Immature natural killer cell (primary cell): ENCODE measurements around the gene IL31RA. TPM values are rescaled to one million over a fixed set of nuclear protein-coding genes. Genes with fewer than 3 reads are reported as not detected.

Source experiments
- DNase-seq, 3 donors: peaks; one replicate each; pipeline ENCODE4 v3.0.0; 2022; ENCODE audit warnings: mixed read lengths in 1 of 3
- H3K27ac Mint-ChIP-seq, 6 donors: one replicate each; pipeline ENCODE4 v1.8.0; 2020; ENCODE audit warnings: mixed read lengths in 6 of 6, mild to moderate bottlenecking in 5 of 6, inconsistent platforms in 4 of 6, moderate library complexity in 3 of 6
- H3K27me3 Mint-ChIP-seq, 3 donors: one replicate each; pipeline ENCODE4 v1.8.0; 2020 to 2021; ENCODE audit warnings: low read depth in 3 of 3, mild to moderate bottlenecking in 3 of 3, mixed read lengths in 3 of 3, moderate library complexity in 3 of 3, inconsistent platforms in 1 of 3
- H3K36me3 Mint-ChIP-seq, 3 donors: one replicate each; pipeline ENCODE4 v1.8.0; 2020; ENCODE audit warnings: mixed read lengths in 3 of 3, inconsistent platforms in 2 of 3, mild to moderate bottlenecking in 2 of 3
- H3K4me1 Mint-ChIP-seq, 2 donors: one replicate each; pipeline ENCODE4 v1.8.0; 2020; ENCODE audit warnings: inconsistent platforms in 2 of 2, mild to moderate bottlenecking in 2 of 2, mixed read lengths in 2 of 2, moderate library complexity in 1 of 2
- H3K4me3 Mint-ChIP-seq, 5 donors: one replicate each; pipeline ENCODE4 v1.8.0; 2020; ENCODE audit warnings: mild to moderate bottlenecking in 5 of 5, mixed read lengths in 5 of 5, inconsistent platforms in 3 of 5, moderate library complexity in 3 of 5
- H3K9me3 Mint-ChIP-seq, 6 donors: one replicate each; pipeline ENCODE4 v1.8.0; 2020; ENCODE audit warnings: mild to moderate bottlenecking in 6 of 6, mixed read lengths in 6 of 6, inconsistent platforms in 4 of 6, moderate library complexity in 3 of 6
- polyA plus RNA-seq, 3 donors: library from polyadenylated mRNA; unstranded; fragments of 300-500 nt; fragmentation: Illumina TruSeq; gene quantifications; one replicate each; pipeline ENCODE4 v1.2.3, GENCODE V29; 2021

The IL31RA gene
- polyA plus RNA-seq, 3 donors from 2014 or later, result not detected

DNA sequence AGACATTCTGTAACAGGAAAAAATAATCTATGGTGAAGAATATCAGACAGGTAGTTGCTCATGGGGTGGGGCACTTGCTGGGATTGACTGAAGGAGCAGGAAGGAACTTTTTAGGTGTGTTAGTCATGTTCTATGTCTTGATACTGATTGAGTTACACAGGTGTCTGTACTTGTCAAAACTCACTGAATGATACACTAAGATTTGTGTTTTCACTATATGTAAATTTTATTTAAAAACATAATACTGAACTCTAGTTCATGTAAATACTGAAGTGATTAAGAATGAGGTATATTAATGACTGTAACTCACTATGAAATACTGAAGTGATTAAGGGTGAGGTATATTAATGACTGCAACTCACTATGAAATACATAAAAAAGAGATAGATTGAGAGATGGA, 115.1 kb downstream of the IL31RA start:
- Mint-ChIP-seq H3K27ac (no peak overlapping the region), H3K4me1 (no peaks in the 10 kb centered on the region), H3K36me3 (peaks cover 7 to 14% (median 9%) of the 10 kb centered on the region in 3 donors), H3K9me3 (no peaks in the 10 kb centered on the region), H3K27me3 (no peaks in the 10 kb centered on the region), H3K4me3 (no peak overlapping the region)
- DNase-seq, result no peak

- Mint-ChIP-seq H3K4me3 (no peak overlapping the region), H3K9me3 (no peaks in the 10 kb centered on the region), H3K27me3 (no peaks in the 10 kb centered on the region), H3K4me1 (peaks cover 0 to 2% of the 10 kb centered on the region in 2 donors), H3K27ac (peak overlapping the region in 1 of 6 donors; percentile 15), H3K36me3 (peaks cover 3 to 16% (median 11%) of the 10 kb centered on the region in 3 donors)
- no peak for DNase-seq
Observed at GRCh38 chr5:55969956-55970355, 118.8 kb downstream of the IL31RA start.

Other genes starting within 250 kb of the IL31RA start
- gene SLC38A9, start 139.0 kb upstream of the IL31RA start, polyA plus RNA-seq, result 10 to 100 TPM in 2 of 3 donors, 1 to 10 TPM in 1; 6.9 to 15.4 (median 15.2) TPM
- gene DDX4, start 113.3 kb upstream of the IL31RA start, polyA plus RNA-seq, result not detected
- gene IL6ST, start 143.6 kb downstream of the IL31RA start, polyA plus RNA-seq, result 1 to 10 TPM; 3.2 to 8.2 (median 4.7) TPM